HCT116 (cell line): ENCODE data around the gene FADS1. TPM values are rescaled to one million over a fixed set of nuclear protein-coding genes. Genes with fewer than 3 reads are reported as not detected.

Source experiments
- ATAC-seq: fragments of 200-7000 bp; cut with Tn5 transposase; 2 replicates; pipeline ENCODE4 v1.9.1; 2020; ENCODE audit warnings: mild to moderate bottlenecking, moderate library complexity
- BruUV-seq: library from RNA; stranded (reverse); fragments of 400-500 nt; replicated peaks from 2 replicates; lab custom pipeline; 2021; lab: Mats Ljungman, UMichigan
- CTCF ChIA-PET: fragments of 300-600 bp; sonication (Branson Sonifier 250); formaldehyde crosslinking; loops from one replicate; lab custom pipeline; 2021; ENCODE audit warnings: antibody characterized with exemption; lab: Charles Lee
- POLR2A ChIA-PET: fragments of 300-600, 350-600 bp; sonication (Branson Sonifier 250); formaldehyde crosslinking; loops from one replicate; lab custom pipeline; 2021; ENCODE audit warnings: antibody characterized with exemption; lab: Charles Lee
- RAD21 ChIA-PET, 2 experiments: fragments of 300-600 bp; sonication (Branson Sonifier 250); formaldehyde crosslinking; loops; one replicate each; lab custom pipeline; 2023; ENCODE audit warnings: low total read pairs in 2 of 2; ENCODE audit not compliant: uncharacterized antibody in 2 of 2, unreplicated experiment in 2 of 2, low non-redundant PET in 1 of 2; lab: Charles Lee
- DNase-seq: peaks from one replicate; pipeline ENCODE4 v3.0.0-alpha.2; 2010; ENCODE audit warnings: low read depth, low spot score
- H2AFZ ChIP-seq: fragments of 200-600 bp; shearing (Covaris generic), sonication (generic); 2 replicates; pipeline ENCODE4 v1.6.1; 2017; ENCODE audit warnings: low read depth, mixed run types, mixed read lengths, antibody characterized with exemption, low read length; ENCODE audit not compliant: poor library complexity, severe bottlenecking
- H3K27ac ChIP-seq: 2 replicates; pipeline ENCODE4 v1.5.1; 2012; ENCODE audit warnings: low read depth, low read length
- H3K27me3 ChIP-seq: fragments of 200-600 bp; sonication (generic); 2 replicates; pipeline ENCODE4 v1.6.1; 2016; ENCODE audit warnings: mixed run types, low read length, mixed read lengths; ENCODE audit not compliant: insufficient read depth
- H3K36me3 ChIP-seq, 2 experiments: fragments of 200-500 bp in 1 of 2; fragments of 200-600 bp in 1 of 2; sonication (Bioruptor generic) in 1 of 2; sonication (generic) in 1 of 2; 2 replicates each; pipeline versions ENCODE4 v1.5.1 to v1.6.1; 2014 to 2016; ENCODE audit warnings: low read length in 2 of 2, inconsistent platforms in 1 of 2, mixed read lengths in 1 of 2, mixed run types in 1 of 2; ENCODE audit not compliant: insufficient read depth in 2 of 2, control insufficient read depth in 1 of 2
- H3K4me1 ChIP-seq, 2 experiments: fragments of 200-600 bp in 1 of 2; sonication (generic) in 1 of 2; 2 replicates each; pipeline versions ENCODE4 v1.5.1 to v1.6.1; 2012 to 2017; ENCODE audit warnings: low read length in 2 of 2, inconsistent platforms in 1 of 2, mild to moderate bottlenecking in 1 of 2, mixed read lengths in 1 of 2, mixed run types in 1 of 2, moderate library complexity in 1 of 2; ENCODE audit not compliant: insufficient read depth in 2 of 2, control insufficient read depth in 1 of 2
- H3K4me2 ChIP-seq: fragments of 200-600 bp; sonication (generic); 2 replicates; pipeline ENCODE4 v1.6.1; 2017; ENCODE audit warnings: mixed run types, low read length, mixed read lengths
- H3K4me3 ChIP-seq, 2 experiments: fragments of 200-600 bp in 1 of 2; sonication (generic) in 1 of 2; replicated peaks in 1 of 2; 2 replicates each; pipeline ENCODE4 v1.5.1; 2011 to 2016; ENCODE audit warnings: low read length in 2 of 2, control low read depth in 1 of 2, low read depth in 1 of 2, mild to moderate bottlenecking in 1 of 2, mixed read lengths in 1 of 2, mixed run types in 1 of 2
- H3K79me2 ChIP-seq: fragments of 200-600 bp; sonication (generic); 2 replicates; pipeline ENCODE4 v1.6.1; 2017; ENCODE audit warnings: mild to moderate bottlenecking, mixed run types, low read length, moderate library complexity, mixed read lengths; ENCODE audit not compliant: insufficient read depth
- H3K9ac ChIP-seq: fragments of 200-600 bp; sonication (generic); 2 replicates; pipeline ENCODE4 v1.6.1; 2016; ENCODE audit warnings: low read length, mixed read lengths
- H3K9me2 ChIP-seq: fragments of 200-600 bp; sonication (generic), shearing (Covaris generic); 2 replicates; pipeline ENCODE4 v1.6.1; 2017; ENCODE audit warnings: mixed run types, mild to moderate bottlenecking, moderate library complexity; ENCODE audit not compliant: insufficient read depth
- H3K9me3 ChIP-seq, 2 experiments: fragments of 200-500 bp in 1 of 2; fragments of 200-600 bp in 1 of 2; sonication (Bioruptor generic) in 1 of 2; sonication (generic) in 1 of 2; 2 replicates each; pipeline ENCODE4 v1.6.1; 2014 to 2017; ENCODE audit warnings: low read length in 2 of 2, mixed read lengths in 2 of 2, inconsistent platforms in 1 of 2, low read depth in 1 of 2, mild to moderate bottlenecking in 1 of 2, mixed run types in 1 of 2, moderate library complexity in 1 of 2; ENCODE audit not compliant: control insufficient read depth in 1 of 2, insufficient read depth in 1 of 2
- H4K20me1 ChIP-seq: fragments of 200-600 bp; sonication (generic), shearing (Covaris generic); 2 replicates; pipeline ENCODE4 v1.6.1; 2017; ENCODE audit warnings: mixed run types, mild to moderate bottlenecking, moderate library complexity; ENCODE audit not compliant: insufficient read depth
- CEBPB ChIP-seq: IDR thresholded peaks from 2 replicates; pipeline ENCODE4 v1.6.1; 2012; ENCODE audit warnings: low read depth
- EGR1 ChIP-seq: IDR thresholded peaks from 2 replicates; pipeline ENCODE4 v1.6.1; 2012; ENCODE audit warnings: low read depth
- ELF1 ChIP-seq: IDR thresholded peaks from 2 replicates; pipeline ENCODE4 v1.6.1; 2012; ENCODE audit warnings: low read depth, borderline replicate concordance
- EZH2 ChIP-seq: fragments of 200-600 bp; sonication (generic); IDR thresholded peaks from 2 replicates; pipeline ENCODE4 v1.6.1; 2017; ENCODE audit warnings: antibody characterized with exemption, mixed run types
- EZH2phosphoT487 ChIP-seq: fragments of 200-600 bp; IDR thresholded peaks from 2 replicates; pipeline ENCODE4 v1.6.1; 2018; ENCODE audit warnings: antibody characterized with exemption, borderline replicate concordance
- FOSL1 ChIP-seq: IDR thresholded peaks from 2 replicates; pipeline ENCODE4 v1.6.1; 2012; ENCODE audit warnings: low read depth
- JUND ChIP-seq: IDR thresholded peaks from 2 replicates; pipeline ENCODE4 v1.6.1; 2012
- POLR2A ChIP-seq: IDR thresholded peaks from 2 replicates; pipeline ENCODE4 v1.7.0; 2011; ENCODE audit warnings: borderline replicate concordance; ENCODE audit not compliant: insufficient read depth, insufficient read length; ENCODE audit errors: extremely low read depth
- RAD21 ChIP-seq: IDR thresholded peaks from 2 replicates; pipeline ENCODE4 v1.6.1; 2012; ENCODE audit warnings: low read depth, mild to moderate bottlenecking
- SIN3A ChIP-seq: IDR thresholded peaks from 2 replicates; pipeline ENCODE4 v1.6.1; 2012; ENCODE audit warnings: low read depth
- SP1 ChIP-seq: IDR thresholded peaks from 2 replicates; pipeline ENCODE4 v1.6.1; 2012; ENCODE audit warnings: low read depth
- SRF ChIP-seq: IDR thresholded peaks from 2 replicates; pipeline ENCODE4 v1.6.1; 2012; ENCODE audit warnings: low read depth
- YY1 ChIP-seq: IDR thresholded peaks from 2 replicates; pipeline ENCODE4 v1.6.1; 2011; ENCODE audit warnings: low read length, low read depth, moderate library complexity, mild to moderate bottlenecking; ENCODE audit not compliant: insufficient replicate concordance; ENCODE audit errors: extremely low read depth
- ZFX ChIP-seq: fragments of 450-650 bp; IDR thresholded peaks from 2 replicates; pipeline ENCODE4 v1.6.1; 2017
- ZNF274 ChIP-seq: fragments of 200-500 bp; sonication (Bioruptor generic); IDR thresholded peaks from 2 replicates; pipeline ENCODE4 v1.6.1; 2014; ENCODE audit warnings: mild to moderate bottlenecking, low read depth, low read length, inconsistent platforms
- intact Hi-C: fragments of 100-400 bp; cut with micrococcal nuclease; formaldehyde crosslinking; loops from 2 replicates; pipeline ENCODE4 v1.10.0; 2022
- total RNA-seq: library from RNA; stranded (reverse); gene quantifications from one replicate; pipeline ENCODE4 v1.2.1, GENCODE V29; 2021; ENCODE audit not compliant: unreplicated experiment
- TF ChIP-seq, protein P1 (sequence below): IDR thresholded peaks from 2 replicates; pipeline ENCODE4 v1.6.1; 2012
- TF ChIP-seq, protein P2 (sequence below): IDR thresholded peaks from 2 replicates; pipeline ENCODE4 v1.6.1; 2011; ENCODE audit warnings: mild to moderate bottlenecking, low read length, moderate library complexity; ENCODE audit not compliant: insufficient replicate concordance; ENCODE audit errors: extremely low read depth
- TF ChIP-seq, protein P3 (sequence below), 3 experiments: fragments of 200-600 bp in 1 of 3; sonication (generic) in 1 of 3; IDR thresholded peaks in 2 of 3; conservative IDR thresholded peaks in 1 of 3; 2 replicates each; pipeline ENCODE4 v1.5.1; 2012 to 2017; ENCODE audit warnings: low read depth in 2 of 3, low read length in 2 of 3, antibody characterized with exemption in 1 of 3, borderline replicate concordance in 1 of 3, control low read depth in 1 of 3, mild to moderate bottlenecking in 1 of 3, mixed read lengths in 1 of 3, mixed run types in 1 of 3, moderate library complexity in 1 of 3; ENCODE audit not compliant: insufficient read depth in 1 of 3
- TF ChIP-seq, protein P4 (sequence below): IDR thresholded peaks from 2 replicates; pipeline ENCODE4 v1.6.1; 2012; ENCODE audit warnings: low read depth
- TF ChIP-seq, protein P5 (sequence below): IDR thresholded peaks from 2 replicates; pipeline ENCODE4 v1.6.1; 2012

FADS1 gene
- total RNA-seq, 1 experiment from 2014 or later = 56.6 TPM

DNA sequence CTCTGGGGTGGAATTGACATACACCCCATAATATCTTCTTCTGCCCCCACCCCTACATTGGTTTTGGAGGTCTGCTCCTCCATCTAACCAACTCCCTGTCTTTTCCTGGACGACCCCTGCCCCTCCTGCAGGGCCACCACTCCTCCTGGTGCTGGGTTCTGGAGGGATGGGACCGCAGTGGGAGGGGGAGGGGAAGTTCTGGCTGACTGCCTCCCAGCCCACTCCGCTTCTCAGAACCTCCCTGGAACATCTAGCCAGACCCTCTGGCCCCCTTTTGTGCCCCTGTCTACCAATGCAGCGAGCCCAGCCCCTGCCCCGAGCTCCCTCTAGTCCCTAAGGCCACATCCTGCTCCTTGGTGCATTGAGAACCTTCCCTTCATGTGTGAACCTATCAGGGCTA is 63.1 kb downstream of the FADS1 start:
- ATAC-seq (no peak), DNase-seq (no peak)
- H3K9ac ChIP-seq = peak overlapping the region; percentile 82
- H2AFZ ChIP-seq = no peak overlapping the region
- no peaks in the 10 kb centered on the region for H3K36me3 ChIP-seq
- peak overlapping the region; percentile 99 for H3K4me2 ChIP-seq
- peak overlapping the region; percentile 63 to 87 for H3K4me3 ChIP-seq
- H3K27me3 ChIP-seq = no peaks in the 10 kb centered on the region
- POLR2A ChIA-PET = interaction anchor here (0.7 kb wide), 1 partner anchor 38 kb away, joined by 3 read pairs; no protein-coding TSS in a partner anchor
- TF ChIP-seq SP1 (no peak), JUND (no peak), SIN3A (no peak), ZNF274 (no peak), YY1 (no peak), ELF1 (no peak), ZFX (no peak), FOSL1 (no peak), EZH2 (no peak), RAD21 (no peak), EZH2phosphoT487 (no peak), EGR1 (no peak), SRF (no peak), CEBPB (no peak), POLR2A (no peak)
- TF ChIP-seq, protein P1, sequence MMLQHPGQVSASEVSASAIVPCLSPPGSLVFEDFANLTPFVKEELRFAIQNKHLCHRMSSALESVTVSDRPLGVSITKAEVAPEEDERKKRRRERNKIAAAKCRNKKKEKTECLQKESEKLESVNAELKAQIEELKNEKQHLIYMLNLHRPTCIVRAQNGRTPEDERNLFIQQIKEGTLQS = no peak
- TF ChIP-seq, protein P2, sequence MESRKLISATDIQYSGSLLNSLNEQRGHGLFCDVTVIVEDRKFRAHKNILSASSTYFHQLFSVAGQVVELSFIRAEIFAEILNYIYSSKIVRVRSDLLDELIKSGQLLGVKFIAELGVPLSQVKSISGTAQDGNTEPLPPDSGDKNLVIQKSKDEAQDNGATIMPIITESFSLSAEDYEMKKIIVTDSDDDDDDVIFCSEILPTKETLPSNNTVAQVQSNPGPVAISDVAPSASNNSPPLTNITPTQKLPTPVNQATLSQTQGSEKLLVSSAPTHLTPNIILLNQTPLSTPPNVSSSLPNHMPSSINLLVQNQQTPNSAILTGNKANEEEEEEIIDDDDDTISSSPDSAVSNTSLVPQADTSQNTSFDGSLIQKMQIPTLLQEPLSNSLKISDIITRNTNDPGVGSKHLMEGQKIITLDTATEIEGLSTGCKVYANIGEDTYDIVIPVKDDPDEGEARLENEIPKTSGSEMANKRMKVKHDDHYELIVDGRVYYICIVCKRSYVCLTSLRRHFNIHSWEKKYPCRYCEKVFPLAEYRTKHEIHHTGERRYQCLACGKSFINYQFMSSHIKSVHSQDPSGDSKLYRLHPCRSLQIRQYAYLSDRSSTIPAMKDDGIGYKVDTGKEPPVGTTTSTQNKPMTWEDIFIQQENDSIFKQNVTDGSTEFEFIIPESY = no peak
- TF ChIP-seq, protein P3, sequence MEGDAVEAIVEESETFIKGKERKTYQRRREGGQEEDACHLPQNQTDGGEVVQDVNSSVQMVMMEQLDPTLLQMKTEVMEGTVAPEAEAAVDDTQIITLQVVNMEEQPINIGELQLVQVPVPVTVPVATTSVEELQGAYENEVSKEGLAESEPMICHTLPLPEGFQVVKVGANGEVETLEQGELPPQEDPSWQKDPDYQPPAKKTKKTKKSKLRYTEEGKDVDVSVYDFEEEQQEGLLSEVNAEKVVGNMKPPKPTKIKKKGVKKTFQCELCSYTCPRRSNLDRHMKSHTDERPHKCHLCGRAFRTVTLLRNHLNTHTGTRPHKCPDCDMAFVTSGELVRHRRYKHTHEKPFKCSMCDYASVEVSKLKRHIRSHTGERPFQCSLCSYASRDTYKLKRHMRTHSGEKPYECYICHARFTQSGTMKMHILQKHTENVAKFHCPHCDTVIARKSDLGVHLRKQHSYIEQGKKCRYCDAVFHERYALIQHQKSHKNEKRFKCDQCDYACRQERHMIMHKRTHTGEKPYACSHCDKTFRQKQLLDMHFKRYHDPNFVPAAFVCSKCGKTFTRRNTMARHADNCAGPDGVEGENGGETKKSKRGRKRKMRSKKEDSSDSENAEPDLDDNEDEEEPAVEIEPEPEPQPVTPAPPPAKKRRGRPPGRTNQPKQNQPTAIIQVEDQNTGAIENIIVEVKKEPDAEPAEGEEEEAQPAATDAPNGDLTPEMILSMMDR (IDR thresholded peaks at IDR 0.05 in 2 of 3, conservative IDR thresholded peaks at IDR 0.05 in 1 of 3; ENCODE audit: borderline replicate concordance in 1 of 3, insufficient read depth in 1 of 3, low read depth in 2 of 3, low read length in 2 of 3) = no peak
- TF ChIP-seq, protein P4, sequence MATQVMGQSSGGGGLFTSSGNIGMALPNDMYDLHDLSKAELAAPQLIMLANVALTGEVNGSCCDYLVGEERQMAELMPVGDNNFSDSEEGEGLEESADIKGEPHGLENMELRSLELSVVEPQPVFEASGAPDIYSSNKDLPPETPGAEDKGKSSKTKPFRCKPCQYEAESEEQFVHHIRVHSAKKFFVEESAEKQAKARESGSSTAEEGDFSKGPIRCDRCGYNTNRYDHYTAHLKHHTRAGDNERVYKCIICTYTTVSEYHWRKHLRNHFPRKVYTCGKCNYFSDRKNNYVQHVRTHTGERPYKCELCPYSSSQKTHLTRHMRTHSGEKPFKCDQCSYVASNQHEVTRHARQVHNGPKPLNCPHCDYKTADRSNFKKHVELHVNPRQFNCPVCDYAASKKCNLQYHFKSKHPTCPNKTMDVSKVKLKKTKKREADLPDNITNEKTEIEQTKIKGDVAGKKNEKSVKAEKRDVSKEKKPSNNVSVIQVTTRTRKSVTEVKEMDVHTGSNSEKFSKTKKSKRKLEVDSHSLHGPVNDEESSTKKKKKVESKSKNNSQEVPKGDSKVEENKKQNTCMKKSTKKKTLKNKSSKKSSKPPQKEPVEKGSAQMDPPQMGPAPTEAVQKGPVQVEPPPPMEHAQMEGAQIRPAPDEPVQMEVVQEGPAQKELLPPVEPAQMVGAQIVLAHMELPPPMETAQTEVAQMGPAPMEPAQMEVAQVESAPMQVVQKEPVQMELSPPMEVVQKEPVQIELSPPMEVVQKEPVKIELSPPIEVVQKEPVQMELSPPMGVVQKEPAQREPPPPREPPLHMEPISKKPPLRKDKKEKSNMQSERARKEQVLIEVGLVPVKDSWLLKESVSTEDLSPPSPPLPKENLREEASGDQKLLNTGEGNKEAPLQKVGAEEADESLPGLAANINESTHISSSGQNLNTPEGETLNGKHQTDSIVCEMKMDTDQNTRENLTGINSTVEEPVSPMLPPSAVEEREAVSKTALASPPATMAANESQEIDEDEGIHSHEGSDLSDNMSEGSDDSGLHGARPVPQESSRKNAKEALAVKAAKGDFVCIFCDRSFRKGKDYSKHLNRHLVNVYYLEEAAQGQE = no peak
- TF ChIP-seq, protein P5, sequence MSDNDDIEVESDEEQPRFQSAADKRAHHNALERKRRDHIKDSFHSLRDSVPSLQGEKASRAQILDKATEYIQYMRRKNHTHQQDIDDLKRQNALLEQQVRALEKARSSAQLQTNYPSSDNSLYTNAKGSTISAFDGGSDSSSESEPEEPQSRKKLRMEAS = no peak
- H3K79me2 ChIP-seq = peaks cover 55% of the 10 kb centered on the region; the same call in 1 of the 2 replicates
- H3K9me2 ChIP-seq = no peaks in the 10 kb centered on the region
- intact Hi-C loops = no loop called here
- RAD21 ChIA-PET = interaction anchor here in 1 of 2 experiments (0.6 kb wide), 1 partner anchor 310 kb away, joined by 3 read pairs; no protein-coding TSS in a partner anchor
- no peaks in the 10 kb centered on the region for H3K9me3 ChIP-seq
- CTCF ChIA-PET = interaction anchor here (0.5 kb wide), 1 partner anchor 44 kb away, joined by 4 read pairs; no protein-coding TSS in a partner anchor
- no peak overlapping the region; the same call in 1 of the 2 replicates for H3K27ac ChIP-seq
- H4K20me1 ChIP-seq = no peaks in the 10 kb centered on the region
- BruUV-seq = TSS peak; percentile 29
- H3K4me1 ChIP-seq = peaks cover 32 to 73% of the 10 kb centered on the region in 2 experiments
